Endodermal cell (in vitro differentiated cells): ENCODE results near the gene IL19. TPM values are rescaled to one million over a fixed set of nuclear protein-coding genes. Genes with fewer than 3 reads are reported as not detected.

Source experiments
- DNase-seq: peaks from one replicate; pipeline ENCODE4 v3.0.0-alpha.2; 2017
- H3K27ac ChIP-seq: 2 replicates; pipeline ENCODE4 v1.5.1; 2013; ENCODE audit warnings: mild to moderate bottlenecking, low read depth, low read length, moderate library complexity
- H3K27me3 ChIP-seq: 2 replicates; pipeline ENCODE4 v1.6.1; 2013; ENCODE audit warnings: mild to moderate bottlenecking, low read length, moderate library complexity; ENCODE audit not compliant: insufficient read depth, control insufficient read depth, poor library complexity, severe bottlenecking
- H3K36me3 ChIP-seq: 2 replicates; pipeline ENCODE4 v1.7.0; 2013; ENCODE audit warnings: mild to moderate bottlenecking, low read length, moderate library complexity; ENCODE audit not compliant: control insufficient read depth, insufficient read depth
- H3K4me1 ChIP-seq: one replicate; pipeline ENCODE4 v1.7.0; 2013; ENCODE audit warnings: low read length; ENCODE audit not compliant: control insufficient read depth, insufficient read depth
- H3K4me3 ChIP-seq: 2 replicates; pipeline ENCODE4 v1.5.1; 2013; ENCODE audit warnings: mild to moderate bottlenecking, low read length, moderate library complexity
- H3K9ac ChIP-seq: 2 replicates; pipeline ENCODE4 v1.6.1; 2013; ENCODE audit warnings: mild to moderate bottlenecking, low read length, moderate library complexity; ENCODE audit not compliant: poor library complexity, severe bottlenecking; ENCODE audit errors: extremely low read depth
- H3K9me3 ChIP-seq: 2 replicates; pipeline ENCODE4 v1.6.1; 2013; ENCODE audit warnings: mild to moderate bottlenecking, low read length, moderate library complexity; ENCODE audit not compliant: control insufficient read depth
- H3K27ac Mint-ChIP-seq: 2 replicates; pipeline ENCODE4 v1.8.0; 2020; ENCODE audit warnings: mixed read lengths
- H3K27me3 Mint-ChIP-seq: 2 replicates; pipeline ENCODE4 v1.8.0; 2021; ENCODE audit warnings: mild to moderate bottlenecking, mixed read lengths; ENCODE audit not compliant: insufficient read depth
- H3K36me3 Mint-ChIP-seq: 2 replicates; pipeline ENCODE4 v1.8.0; 2020; ENCODE audit warnings: low read depth, mixed read lengths
- H3K4me1 Mint-ChIP-seq: 2 replicates; pipeline ENCODE4 v1.8.0; 2020; ENCODE audit warnings: mixed read lengths
- H3K4me3 Mint-ChIP-seq: 2 replicates; pipeline ENCODE4 v1.8.0; 2020; ENCODE audit warnings: mild to moderate bottlenecking, moderate library complexity, mixed read lengths
- H3K9me3 Mint-ChIP-seq: 2 replicates; pipeline ENCODE4 v1.8.0; 2020; ENCODE audit warnings: mild to moderate bottlenecking, mixed read lengths
- CTCF ChIP-seq: fragments of 200-600 bp; sonication (generic); conservative IDR thresholded peaks from 2 replicates; pipeline ENCODE4 v1.5.0; 2021; ENCODE audit warnings: antibody characterized with exemption, mild to moderate bottlenecking
- WGBS, 2 experiments: methylation state at CpG; one replicate each; pipeline versions ENCODE4 v1.1.5 to v1.1.7; 2013; ENCODE audit warnings: missing lambda C conversion rate in 2 of 2, mixed read lengths in 1 of 2; ENCODE audit not compliant: insufficient coverage in 1 of 2, insufficient read length in 1 of 2; 5-methylcytosine and 5-hydroxymethylcytosine counted together
- total RNA-seq, 2 donors: library from RNA; stranded (reverse); fragmentation: NEBNext Ultra II Directional in 1 of 2; extraction: Animal tissue kit (Norgen Biotek cat#: 25700) in 1 of 2; gene quantifications; 2 replicates in 1 of 2; 3 replicates in 1 of 2; pipeline ENCODE4 v1.2.1, GENCODE V29; 2021

The IL19 gene
- total RNA-seq, 2 donors from 2014 or later: not detected

DNA sequence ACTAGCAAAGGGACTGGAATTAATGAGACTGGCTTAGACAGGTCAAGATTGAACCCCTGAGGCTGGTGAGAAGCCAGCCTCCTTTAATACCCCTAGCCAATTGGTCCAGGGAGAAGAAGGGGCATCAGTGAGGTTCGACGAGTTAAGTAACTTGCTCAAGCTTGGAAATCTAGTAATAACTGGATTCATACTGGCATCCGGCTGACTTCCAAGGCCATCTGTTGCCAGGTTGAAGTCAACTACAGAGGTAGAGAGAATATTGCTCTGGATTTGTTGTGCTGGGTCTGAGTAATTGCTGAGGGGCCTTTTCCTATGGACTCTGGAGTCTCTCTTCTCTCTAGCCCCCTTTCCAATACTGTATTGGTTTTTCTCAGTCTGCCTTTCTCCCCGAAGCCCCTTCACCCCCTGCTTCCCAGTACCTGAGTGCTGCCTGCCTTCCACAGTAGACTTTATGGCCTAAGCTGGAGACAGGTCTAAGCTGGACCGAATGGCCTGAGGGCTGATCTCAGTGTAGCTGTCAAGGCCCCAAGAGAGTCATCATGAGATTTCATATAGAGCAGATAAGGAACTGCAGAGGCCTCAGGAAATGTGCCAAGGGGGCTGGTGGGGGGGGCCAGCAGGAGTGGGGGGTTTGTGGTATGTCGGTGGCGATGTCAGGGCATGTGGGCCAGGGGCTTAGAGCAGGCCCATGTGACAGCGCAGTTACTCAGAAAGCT is 42.4 kb upstream of the IL19 start:
- no peaks in the 10 kb centered on the region for H3K27me3 ChIP-seq
- no peak overlapping the region for H3K9ac ChIP-seq
- H3K27ac ChIP-seq: no peak overlapping the region
- no peak for TF ChIP-seq CTCF
- H3K4me1 Mint-ChIP-seq: peaks cover 17% of the 10 kb centered on the region
- no peaks in the 10 kb centered on the region for H3K9me3 Mint-ChIP-seq
- no peak for DNase-seq
- H3K27me3 Mint-ChIP-seq: no peaks in the 10 kb centered on the region
- no peak overlapping the region for H3K27ac Mint-ChIP-seq
- peaks cover 33% of the 10 kb centered on the region for H3K36me3 ChIP-seq
- peaks cover 29% of the 10 kb centered on the region for H3K36me3 Mint-ChIP-seq
- H3K4me3 Mint-ChIP-seq: no peak overlapping the region
- H3K9me3 ChIP-seq: no peaks in the 10 kb centered on the region
- WGBS, 2 experiments: 97 to 100% methylated on average over 5 to 8 of the region's 8 CpGs
- H3K4me3 ChIP-seq: no peak overlapping the region
- peaks cover 10% of the 10 kb centered on the region for H3K4me1 ChIP-seq

DNA sequence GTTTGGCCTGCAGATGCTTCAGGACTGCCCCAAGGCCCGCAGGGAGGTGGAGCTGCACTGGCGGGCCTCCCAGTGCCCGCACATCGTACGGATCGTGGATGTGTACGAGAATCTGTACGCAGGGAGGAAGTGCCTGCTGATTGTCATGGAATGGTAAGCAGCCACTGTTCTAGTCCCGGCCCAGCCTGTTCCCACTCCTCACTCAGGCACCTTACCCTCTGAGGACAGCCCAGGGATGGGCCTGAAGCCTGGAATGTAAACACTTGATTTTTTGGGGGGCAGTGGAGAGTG is 41.9 kb upstream of the IL19 start:
- H3K36me3 ChIP-seq: peaks cover 33% of the 10 kb centered on the region
- no peaks in the 10 kb centered on the region for H3K9me3 ChIP-seq
- Mint-ChIP-seq H3K36me3 (peaks cover 31% of the 10 kb centered on the region), H3K4me1 (peaks cover 13% of the 10 kb centered on the region), H3K27ac (no peak overlapping the region), H3K27me3 (no peaks in the 10 kb centered on the region), H3K4me3 (no peak overlapping the region), H3K9me3 (no peaks in the 10 kb centered on the region)
- no peaks in the 10 kb centered on the region for H3K27me3 ChIP-seq
- WGBS, 2 experiments: 94 to 95% methylated on average over 5 to 9 of the region's 9 CpGs
- no peak for DNase-seq
- H3K27ac ChIP-seq: no peak overlapping the region
- H3K4me3 ChIP-seq: no peak overlapping the region
- H3K4me1 ChIP-seq: peaks cover 6% of the 10 kb centered on the region
- H3K9ac ChIP-seq: no peak overlapping the region
- no peak for TF ChIP-seq CTCF

GRCh38 chr1:206729050-206729449 is 41.5 kb upstream of the IL19 start:
- Histone ChIP-seq H3K36me3 (peaks cover 33% of the 10 kb centered on the region), H3K27ac (no peak overlapping the region), H3K27me3 (no peaks in the 10 kb centered on the region), H3K4me1 (peaks cover 2% of the 10 kb centered on the region), H3K9me3 (no peaks in the 10 kb centered on the region), H3K9ac (no peak overlapping the region), H3K4me3 (no peak overlapping the region)
- no peaks in the 10 kb centered on the region for H3K27me3 Mint-ChIP-seq
- no peak overlapping the region for H3K4me3 Mint-ChIP-seq
- TF ChIP-seq CTCF: no peak
- no peaks in the 10 kb centered on the region for H3K9me3 Mint-ChIP-seq
- 80% methylated on average over 6 of the region's 6 CpGs; no CpG with 5 or more reads in 1 of the 2 experiments for WGBS, 2 experiments
- no peak for DNase-seq
- peaks cover 9% of the 10 kb centered on the region for H3K4me1 Mint-ChIP-seq
- H3K36me3 Mint-ChIP-seq: peaks cover 31% of the 10 kb centered on the region
- H3K27ac Mint-ChIP-seq: no peak overlapping the region
